ENCODE results near the gene GID8. TPM values are rescaled to one million over a fixed set of nuclear protein-coding genes. Genes with fewer than 3 reads are reported as not detected.

The GID8 gene
- total RNA-seq, 1 donor from 2014 or later: 48.7 TPM

DNA sequence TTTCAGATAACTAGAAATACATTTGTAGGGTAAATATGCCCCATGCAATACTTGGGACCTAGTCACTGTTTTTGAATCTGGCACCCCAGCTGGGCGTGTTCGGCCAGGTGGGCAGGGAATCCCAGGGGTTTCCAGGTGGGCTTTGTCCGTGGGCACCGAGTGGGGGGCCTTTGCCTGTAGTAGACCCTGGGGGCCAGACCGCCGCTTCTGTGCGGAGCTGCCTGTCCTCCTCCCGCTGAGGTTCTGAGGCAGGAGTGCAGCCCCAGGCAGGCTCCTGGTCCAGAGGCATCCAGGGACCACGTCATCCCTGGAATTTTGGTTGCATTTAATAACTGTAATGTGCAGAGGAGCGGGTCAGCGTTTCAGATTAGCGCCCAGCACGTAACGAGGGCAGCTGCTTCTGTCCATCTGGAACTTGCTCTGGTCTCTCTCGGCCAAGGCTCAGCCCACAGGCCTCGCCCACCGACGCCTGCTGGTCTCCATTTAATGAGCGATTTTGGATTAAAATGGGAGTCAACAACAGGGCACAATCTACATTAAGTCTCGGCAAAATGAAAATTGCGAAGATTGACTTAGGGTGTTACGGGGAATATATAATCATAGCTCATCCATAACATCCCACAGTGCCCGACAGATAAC, 56.0 kb downstream of the GID8 start:
- Histone ChIP-seq H2AFZ (replicated peaks) (no peak overlapping the region), H3K4me1 (peaks cover 10% of the 10 kb centered on the region), H3K4me3 (no peak overlapping the region), H3K27me3 (peaks cover 33% of the 10 kb centered on the region), H4K20me1 (ENCODE audit: low read depth) (no peaks in the 10 kb centered on the region), H3K27ac (no peak overlapping the region), H3K9ac (no peak overlapping the region), H3K79me2 (ENCODE audit: low read depth) (no peaks in the 10 kb centered on the region), H3K9me3 (ENCODE audit: low read depth) (no peaks in the 10 kb centered on the region), H3K36me3 (no peaks in the 10 kb centered on the region), H3K4me2 (no peak overlapping the region), H3F3A (ENCODE audit: low read depth) (no peaks in the 10 kb centered on the region)
- H3K27ac Mint-ChIP-seq: no peak overlapping the region
- H3K36me3 Mint-ChIP-seq: no peaks in the 10 kb centered on the region
- no peak for DNase-seq (ENCODE audit: low spot score)
- H3K4me1 Mint-ChIP-seq: peaks cover 19% of the 10 kb centered on the region
- TF ChIP-seq, protein P1, sequence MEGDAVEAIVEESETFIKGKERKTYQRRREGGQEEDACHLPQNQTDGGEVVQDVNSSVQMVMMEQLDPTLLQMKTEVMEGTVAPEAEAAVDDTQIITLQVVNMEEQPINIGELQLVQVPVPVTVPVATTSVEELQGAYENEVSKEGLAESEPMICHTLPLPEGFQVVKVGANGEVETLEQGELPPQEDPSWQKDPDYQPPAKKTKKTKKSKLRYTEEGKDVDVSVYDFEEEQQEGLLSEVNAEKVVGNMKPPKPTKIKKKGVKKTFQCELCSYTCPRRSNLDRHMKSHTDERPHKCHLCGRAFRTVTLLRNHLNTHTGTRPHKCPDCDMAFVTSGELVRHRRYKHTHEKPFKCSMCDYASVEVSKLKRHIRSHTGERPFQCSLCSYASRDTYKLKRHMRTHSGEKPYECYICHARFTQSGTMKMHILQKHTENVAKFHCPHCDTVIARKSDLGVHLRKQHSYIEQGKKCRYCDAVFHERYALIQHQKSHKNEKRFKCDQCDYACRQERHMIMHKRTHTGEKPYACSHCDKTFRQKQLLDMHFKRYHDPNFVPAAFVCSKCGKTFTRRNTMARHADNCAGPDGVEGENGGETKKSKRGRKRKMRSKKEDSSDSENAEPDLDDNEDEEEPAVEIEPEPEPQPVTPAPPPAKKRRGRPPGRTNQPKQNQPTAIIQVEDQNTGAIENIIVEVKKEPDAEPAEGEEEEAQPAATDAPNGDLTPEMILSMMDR (IDR thresholded peaks at IDR 0.05): no peak
- TF ChIP-seq EZH2phosphoT487 (IDR thresholded peaks at IDR 0.05) (no peak), EZH2 (IDR thresholded peaks at IDR 0.05) (no peak)
- H3K9me3 Mint-ChIP-seq: no peaks in the 10 kb centered on the region
- peaks cover 15% of the 10 kb centered on the region for H3K27me3 Mint-ChIP-seq (ENCODE audit: insufficient read depth, low read depth)
- no peak overlapping the region for H3K4me3 Mint-ChIP-seq

DNA sequence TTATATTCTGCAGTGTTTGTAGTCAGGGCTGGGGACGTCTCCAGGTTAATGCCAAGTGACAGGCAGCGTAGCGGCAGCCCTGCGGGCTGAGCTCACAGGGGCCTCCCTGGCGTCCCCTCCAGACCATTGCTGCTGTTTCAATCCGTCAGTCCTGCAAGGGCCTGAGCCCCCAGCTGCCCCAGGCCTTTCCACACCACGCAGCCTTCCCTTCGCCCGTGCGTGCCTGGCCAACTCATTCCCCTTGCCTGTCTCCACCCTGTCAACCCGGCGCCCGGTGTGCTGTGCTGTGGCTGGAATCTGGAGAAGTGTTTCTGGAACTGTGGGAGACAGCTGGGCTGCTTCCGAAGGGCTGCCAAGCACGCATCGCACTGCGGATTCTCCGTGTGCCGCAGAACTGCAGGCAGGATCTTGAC, 56.9 kb downstream of the GID8 start:
- H3K36me3 ChIP-seq: no peaks in the 10 kb centered on the region
- Mint-ChIP-seq H3K9me3 (no peaks in the 10 kb centered on the region), H3K27me3 (ENCODE audit: insufficient read depth, low read depth) (peaks cover 13% of the 10 kb centered on the region), H3K4me1 (peaks cover 19% of the 10 kb centered on the region), H3K36me3 (no peaks in the 10 kb centered on the region), H3K4me3 (no peak overlapping the region), H3K27ac (peak overlapping the region; percentile 78)
- no peak for TF ChIP-seq EZH2phosphoT487 (IDR thresholded peaks at IDR 0.05)
- TF ChIP-seq, protein P1 (IDR thresholded peaks at IDR 0.05): no peak
- TF ChIP-seq EZH2 (IDR thresholded peaks at IDR 0.05): no peak
- no peak overlapping the region for H3K9ac ChIP-seq
- H3K4me3 ChIP-seq: no peak overlapping the region
- no peaks in the 10 kb centered on the region for H3F3A ChIP-seq (ENCODE audit: low read depth)
- H3K79me2 ChIP-seq (ENCODE audit: low read depth): no peaks in the 10 kb centered on the region
- H3K4me1 ChIP-seq: peaks cover 10% of the 10 kb centered on the region
- H4K20me1 ChIP-seq (ENCODE audit: low read depth): no peaks in the 10 kb centered on the region
- H3K27me3 ChIP-seq: peaks cover 42% of the 10 kb centered on the region
- H3K9me3 ChIP-seq (ENCODE audit: low read depth): no peaks in the 10 kb centered on the region
- peak overlapping the region; percentile 17 for H2AFZ ChIP-seq (replicated peaks)
- no peak overlapping the region for H3K4me2 ChIP-seq
- DNase-seq (ENCODE audit: low spot score): no peak
- no peak overlapping the region for H3K27ac ChIP-seq

DNA sequence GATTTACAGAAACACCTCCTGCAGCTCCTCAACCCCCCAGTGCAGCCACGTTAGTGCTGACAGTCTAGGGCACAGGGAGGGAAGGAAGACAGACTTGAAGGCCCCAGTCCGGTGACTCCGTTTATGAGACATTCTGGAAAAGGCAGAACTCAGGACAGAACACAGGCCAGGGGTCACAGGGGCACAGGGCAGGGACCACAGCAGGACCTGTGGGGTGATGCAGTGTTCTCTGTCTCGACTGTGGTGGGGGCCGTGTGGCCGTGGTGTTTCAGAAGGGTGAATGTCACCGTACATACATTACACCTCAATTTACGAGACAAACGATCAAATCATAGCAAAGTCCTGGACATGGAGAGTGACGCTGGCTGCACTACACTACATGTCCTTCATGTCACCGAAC, 57.5 kb downstream of the GID8 start:
- Mint-ChIP-seq H3K27me3 (ENCODE audit: insufficient read depth, low read depth) (peaks cover 18% of the 10 kb centered on the region), H3K9me3 (no peaks in the 10 kb centered on the region), H3K4me1 (peaks cover 19% of the 10 kb centered on the region), H3K36me3 (no peaks in the 10 kb centered on the region), H3K4me3 (no peak overlapping the region), H3K27ac (peak overlapping the region; percentile 37)
- H3K4me2 ChIP-seq: no peak overlapping the region
- H3K36me3 ChIP-seq: no peaks in the 10 kb centered on the region
- H3K27me3 ChIP-seq: peaks cover 49% of the 10 kb centered on the region
- H3K9me3 ChIP-seq (ENCODE audit: low read depth): no peaks in the 10 kb centered on the region
- H3K4me1 ChIP-seq: peaks cover 10% of the 10 kb centered on the region
- no peak overlapping the region for H3K4me3 ChIP-seq
- DNase-seq (ENCODE audit: low spot score): no peak
- no peaks in the 10 kb centered on the region for H3K79me2 ChIP-seq (ENCODE audit: low read depth)
- no peak overlapping the region for H3K27ac ChIP-seq
- H3K9ac ChIP-seq: no peak overlapping the region
- no peak overlapping the region for H2AFZ ChIP-seq (replicated peaks)
- no peaks in the 10 kb centered on the region for H4K20me1 ChIP-seq (ENCODE audit: low read depth)
- TF ChIP-seq, protein P1 (IDR thresholded peaks at IDR 0.05): no peak
- TF ChIP-seq EZH2phosphoT487 (IDR thresholded peaks at IDR 0.05) (no peak), EZH2 (IDR thresholded peaks at IDR 0.05) (no peak)
- no peaks in the 10 kb centered on the region for H3F3A ChIP-seq (ENCODE audit: low read depth)

Data from neural progenitor cell (in vitro differentiated cells).